ENCODE data around the gene DSE. TPM values are rescaled to one million over a fixed set of nuclear protein-coding genes. Genes with fewer than 3 reads are reported as not detected.

Gene DSE
- total RNA-seq, 1 experiment from 2014 or later, result 38.5 TPM

DNA sequence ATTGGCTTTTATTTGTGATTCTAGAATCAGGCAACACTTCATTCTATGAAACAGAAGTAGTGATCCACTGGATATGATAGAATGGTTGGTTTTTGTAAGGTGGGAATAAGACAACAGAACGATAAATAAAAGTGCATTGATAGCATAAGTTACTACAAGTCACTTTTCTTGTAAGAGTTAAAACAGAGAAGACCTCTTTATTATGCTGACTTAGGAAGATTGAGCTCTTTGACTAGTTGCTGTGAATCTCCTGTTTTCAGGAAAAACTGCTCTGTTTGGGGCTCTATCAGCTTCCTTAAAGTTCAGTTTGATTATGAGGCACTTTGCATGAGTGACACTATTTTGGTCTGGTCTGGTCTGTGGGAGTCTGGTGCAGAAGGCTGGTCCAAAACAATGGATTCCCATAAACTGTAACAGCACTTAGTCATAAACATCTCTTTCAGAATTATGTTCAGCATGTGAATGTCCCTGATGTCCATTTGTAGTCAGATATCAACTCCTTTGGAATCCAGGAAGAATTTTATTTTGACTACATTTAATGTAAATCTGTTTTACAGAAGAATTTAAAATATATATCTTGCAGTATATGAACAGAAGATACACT is 35.0 kb upstream of the DSE start:
- intact Hi-C loops (cut with micrococcal nuclease), result no loop called here
- POLR2A ChIA-PET, result no interaction called here
- RAD21 ChIA-PET (ENCODE audit: low non-redundant PET in 1 of 2, low total read pairs in 2 of 2, uncharacterized antibody in 2 of 2, unreplicated experiment in 2 of 2), result no interaction called here
- Histone ChIP-seq H3K36me3 (ENCODE audit: control insufficient read depth in 1 of 2, insufficient read depth in 2 of 2, low read length in 2 of 2) (no peaks in the 10 kb centered on the region), H2AFZ (ENCODE audit: low read depth, low read length, poor library complexity, severe bottlenecking) (no peak overlapping the region), H3K27me3 (ENCODE audit: insufficient read depth, low read length) (no peaks in the 10 kb centered on the region), H3K79me2 (ENCODE audit: insufficient read depth, low read length) (no peaks in the 10 kb centered on the region), H3K4me3 (replicated peaks in 1 of 2; ENCODE audit: low read depth in 1 of 2, low read length in 2 of 2) (no peak overlapping the region), H3K4me2 (ENCODE audit: low read length) (no peak overlapping the region), H3K27ac (ENCODE audit: low read depth, low read length) (no peak overlapping the region), H4K20me1 (ENCODE audit: insufficient read depth) (no peaks in the 10 kb centered on the region), H3K9ac (ENCODE audit: low read length) (no peak overlapping the region), H3K4me1 (ENCODE audit: control insufficient read depth in 1 of 2, insufficient read depth in 2 of 2, low read length in 2 of 2) (no peaks in the 10 kb centered on the region), H3K9me2 (ENCODE audit: insufficient read depth) (no peaks in the 10 kb centered on the region), H3K9me3 (ENCODE audit: control insufficient read depth in 1 of 2, insufficient read depth in 1 of 2, low read depth in 1 of 2, low read length in 2 of 2) (no peaks in the 10 kb centered on the region)
- no TSS peak for BruUV-seq (replicated peaks)
- ATAC-seq (no peak), DNase-seq (ENCODE audit: low read depth, low spot score) (no peak)
- TF ChIP-seq POLR2AphosphoS5 (IDR thresholded peaks at IDR 0.05; ENCODE audit: low read depth, low read length) (no peak), TCF7L2 (IDR thresholded peaks at IDR 0.05; ENCODE audit: borderline replicate concordance, extremely low read depth, insufficient read depth, insufficient read length) (no peak), FOSL1 (IDR thresholded peaks at IDR 0.05; ENCODE audit: low read depth) (no peak), SIN3A (IDR thresholded peaks at IDR 0.05; ENCODE audit: low read depth) (no peak), RAD21 (IDR thresholded peaks at IDR 0.05; ENCODE audit: low read depth) (no peak), CBX3 (IDR thresholded peaks at IDR 0.05; ENCODE audit: low read depth) (no peak), EGR1 (IDR thresholded peaks at IDR 0.05; ENCODE audit: low read depth) (no peak), SRF (IDR thresholded peaks at IDR 0.05; ENCODE audit: low read depth) (no peak), SP1 (IDR thresholded peaks at IDR 0.05; ENCODE audit: low read depth) (no peak), EZH2phosphoT487 (IDR thresholded peaks at IDR 0.05; ENCODE audit: borderline replicate concordance) (no peak), CEBPB (IDR thresholded peaks at IDR 0.05; ENCODE audit: low read depth) (no peak), EZH2 (IDR thresholded peaks at IDR 0.05) (no peak), ZBTB33 (IDR thresholded peaks at IDR 0.05; ENCODE audit: extremely low read depth, insufficient replicate concordance, low read length) (no peak), ZNF274 (IDR thresholded peaks at IDR 0.05; ENCODE audit: low read depth, low read length) (no peak)
- TF ChIP-seq, protein P1, sequence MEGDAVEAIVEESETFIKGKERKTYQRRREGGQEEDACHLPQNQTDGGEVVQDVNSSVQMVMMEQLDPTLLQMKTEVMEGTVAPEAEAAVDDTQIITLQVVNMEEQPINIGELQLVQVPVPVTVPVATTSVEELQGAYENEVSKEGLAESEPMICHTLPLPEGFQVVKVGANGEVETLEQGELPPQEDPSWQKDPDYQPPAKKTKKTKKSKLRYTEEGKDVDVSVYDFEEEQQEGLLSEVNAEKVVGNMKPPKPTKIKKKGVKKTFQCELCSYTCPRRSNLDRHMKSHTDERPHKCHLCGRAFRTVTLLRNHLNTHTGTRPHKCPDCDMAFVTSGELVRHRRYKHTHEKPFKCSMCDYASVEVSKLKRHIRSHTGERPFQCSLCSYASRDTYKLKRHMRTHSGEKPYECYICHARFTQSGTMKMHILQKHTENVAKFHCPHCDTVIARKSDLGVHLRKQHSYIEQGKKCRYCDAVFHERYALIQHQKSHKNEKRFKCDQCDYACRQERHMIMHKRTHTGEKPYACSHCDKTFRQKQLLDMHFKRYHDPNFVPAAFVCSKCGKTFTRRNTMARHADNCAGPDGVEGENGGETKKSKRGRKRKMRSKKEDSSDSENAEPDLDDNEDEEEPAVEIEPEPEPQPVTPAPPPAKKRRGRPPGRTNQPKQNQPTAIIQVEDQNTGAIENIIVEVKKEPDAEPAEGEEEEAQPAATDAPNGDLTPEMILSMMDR (IDR thresholded peaks at IDR 0.05 in 2 of 3, conservative IDR thresholded peaks at IDR 0.05 in 1 of 3; ENCODE audit: borderline replicate concordance in 1 of 3, insufficient read depth in 1 of 3, low read depth in 2 of 3, low read length in 2 of 3), result no peak
- TF ChIP-seq, protein P2, sequence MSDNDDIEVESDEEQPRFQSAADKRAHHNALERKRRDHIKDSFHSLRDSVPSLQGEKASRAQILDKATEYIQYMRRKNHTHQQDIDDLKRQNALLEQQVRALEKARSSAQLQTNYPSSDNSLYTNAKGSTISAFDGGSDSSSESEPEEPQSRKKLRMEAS (IDR thresholded peaks at IDR 0.05), result no peak
- TF ChIP-seq, protein P3, sequence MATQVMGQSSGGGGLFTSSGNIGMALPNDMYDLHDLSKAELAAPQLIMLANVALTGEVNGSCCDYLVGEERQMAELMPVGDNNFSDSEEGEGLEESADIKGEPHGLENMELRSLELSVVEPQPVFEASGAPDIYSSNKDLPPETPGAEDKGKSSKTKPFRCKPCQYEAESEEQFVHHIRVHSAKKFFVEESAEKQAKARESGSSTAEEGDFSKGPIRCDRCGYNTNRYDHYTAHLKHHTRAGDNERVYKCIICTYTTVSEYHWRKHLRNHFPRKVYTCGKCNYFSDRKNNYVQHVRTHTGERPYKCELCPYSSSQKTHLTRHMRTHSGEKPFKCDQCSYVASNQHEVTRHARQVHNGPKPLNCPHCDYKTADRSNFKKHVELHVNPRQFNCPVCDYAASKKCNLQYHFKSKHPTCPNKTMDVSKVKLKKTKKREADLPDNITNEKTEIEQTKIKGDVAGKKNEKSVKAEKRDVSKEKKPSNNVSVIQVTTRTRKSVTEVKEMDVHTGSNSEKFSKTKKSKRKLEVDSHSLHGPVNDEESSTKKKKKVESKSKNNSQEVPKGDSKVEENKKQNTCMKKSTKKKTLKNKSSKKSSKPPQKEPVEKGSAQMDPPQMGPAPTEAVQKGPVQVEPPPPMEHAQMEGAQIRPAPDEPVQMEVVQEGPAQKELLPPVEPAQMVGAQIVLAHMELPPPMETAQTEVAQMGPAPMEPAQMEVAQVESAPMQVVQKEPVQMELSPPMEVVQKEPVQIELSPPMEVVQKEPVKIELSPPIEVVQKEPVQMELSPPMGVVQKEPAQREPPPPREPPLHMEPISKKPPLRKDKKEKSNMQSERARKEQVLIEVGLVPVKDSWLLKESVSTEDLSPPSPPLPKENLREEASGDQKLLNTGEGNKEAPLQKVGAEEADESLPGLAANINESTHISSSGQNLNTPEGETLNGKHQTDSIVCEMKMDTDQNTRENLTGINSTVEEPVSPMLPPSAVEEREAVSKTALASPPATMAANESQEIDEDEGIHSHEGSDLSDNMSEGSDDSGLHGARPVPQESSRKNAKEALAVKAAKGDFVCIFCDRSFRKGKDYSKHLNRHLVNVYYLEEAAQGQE (IDR thresholded peaks at IDR 0.05; ENCODE audit: low read depth), result no peak
- CTCF ChIA-PET, result no interaction called here
